Hepatocyte (in vitro differentiated cells): ENCODE results near the gene COPS9.

Source experiments
- EZH2 ChIP-seq: fragments of 200-600 bp; sonication (generic); IDR thresholded peaks from 2 replicates; pipeline ENCODE4 v1.6.1; 2016; ENCODE audit warnings: antibody characterized with exemption, mild to moderate bottlenecking, borderline replicate concordance
- EZH2phosphoT487 ChIP-seq: fragments of 200-600 bp; sonication (generic); IDR thresholded peaks from one replicate; pipeline ENCODE4 v1.6.1; 2018; ENCODE audit warnings: antibody characterized with exemption, mild to moderate bottlenecking, low read depth, moderate library complexity; ENCODE audit not compliant: unreplicated experiment, severe bottlenecking
- TF ChIP-seq, protein P1 (sequence below): fragments of 200-600 bp; sonication (generic); IDR thresholded peaks from 2 replicates; pipeline ENCODE4 v1.5.1; 2016; ENCODE audit warnings: antibody characterized with exemption, mild to moderate bottlenecking; ENCODE audit not compliant: poor library complexity

- TF ChIP-seq, protein P1, sequence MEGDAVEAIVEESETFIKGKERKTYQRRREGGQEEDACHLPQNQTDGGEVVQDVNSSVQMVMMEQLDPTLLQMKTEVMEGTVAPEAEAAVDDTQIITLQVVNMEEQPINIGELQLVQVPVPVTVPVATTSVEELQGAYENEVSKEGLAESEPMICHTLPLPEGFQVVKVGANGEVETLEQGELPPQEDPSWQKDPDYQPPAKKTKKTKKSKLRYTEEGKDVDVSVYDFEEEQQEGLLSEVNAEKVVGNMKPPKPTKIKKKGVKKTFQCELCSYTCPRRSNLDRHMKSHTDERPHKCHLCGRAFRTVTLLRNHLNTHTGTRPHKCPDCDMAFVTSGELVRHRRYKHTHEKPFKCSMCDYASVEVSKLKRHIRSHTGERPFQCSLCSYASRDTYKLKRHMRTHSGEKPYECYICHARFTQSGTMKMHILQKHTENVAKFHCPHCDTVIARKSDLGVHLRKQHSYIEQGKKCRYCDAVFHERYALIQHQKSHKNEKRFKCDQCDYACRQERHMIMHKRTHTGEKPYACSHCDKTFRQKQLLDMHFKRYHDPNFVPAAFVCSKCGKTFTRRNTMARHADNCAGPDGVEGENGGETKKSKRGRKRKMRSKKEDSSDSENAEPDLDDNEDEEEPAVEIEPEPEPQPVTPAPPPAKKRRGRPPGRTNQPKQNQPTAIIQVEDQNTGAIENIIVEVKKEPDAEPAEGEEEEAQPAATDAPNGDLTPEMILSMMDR: no peak
- no peak for TF ChIP-seq EZH2
- no peak for TF ChIP-seq EZH2phosphoT487
These were observed 10.4 kb downstream of the COPS9 start for GRCh38 chr2:240125742-240126141.
